Posterior cingulate gyrus (tissue), 11 donors: Measurements from ENCODE around the gene TBC1D25.
A peak's percentile ranks its signal among the peaks of the same experiment; 100 is the strongest.

Experiments used
- DNase-seq, 10 donors: peaks; one replicate each; pipeline versions ENCODE4 v3.0.0 to v3.0.0-alpha.2; 2020 to 2021; ENCODE audit warnings: mixed read lengths in 3 of 10
- intact Hi-C: fragments of 100-400 bp; cut with DNase I; formaldehyde crosslinking; loops from one replicate; pipeline ENCODE4 v1.15.1; 2023

Gene TBC1D25

DNA sequence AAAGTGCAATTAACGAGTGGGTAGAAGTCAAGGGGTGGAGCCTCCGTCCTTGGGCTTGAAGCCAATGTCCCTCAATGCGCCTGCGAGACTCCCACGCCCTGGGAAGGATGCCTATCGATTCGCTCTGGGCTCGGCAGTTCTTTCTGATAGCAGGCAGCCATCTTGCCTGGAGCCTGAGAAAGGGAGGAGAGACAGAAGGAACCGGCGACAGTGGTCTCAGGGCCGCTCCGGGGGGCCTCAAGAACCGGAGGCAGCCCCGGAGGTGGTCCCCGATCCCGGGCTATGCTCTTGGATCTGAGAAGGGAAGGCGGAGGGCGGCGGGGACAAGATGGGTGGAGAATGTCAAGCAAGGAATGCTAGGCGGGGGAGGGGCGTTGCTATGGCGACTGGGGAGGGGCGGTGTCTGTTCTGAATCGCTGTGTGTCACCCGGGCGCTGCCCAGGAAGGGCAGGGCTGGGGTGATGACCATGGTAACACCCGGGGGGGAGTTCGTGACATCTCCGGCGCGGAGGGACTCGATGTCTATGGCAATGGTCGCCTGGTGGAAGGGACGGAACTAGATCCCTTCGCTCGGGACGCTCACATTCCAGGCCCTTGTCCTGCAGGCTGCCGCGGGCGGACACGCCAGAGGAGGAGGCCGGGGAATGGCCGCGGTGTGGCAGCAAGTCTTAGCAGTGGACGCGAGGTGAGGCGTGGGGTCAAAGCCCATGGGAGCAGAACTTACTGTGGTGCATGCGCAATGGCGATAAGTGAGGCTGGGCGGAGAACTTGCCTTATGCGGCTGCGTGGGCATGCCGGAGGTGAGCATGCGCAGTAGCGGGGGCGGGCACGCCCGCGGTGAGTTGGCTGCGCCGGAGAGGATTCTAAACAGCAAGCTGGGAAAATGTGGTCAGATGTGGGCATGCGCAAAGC, 58.1 kb downstream of the TBC1D25 start, which contains the start of gene WDR13:
TSS of gene WDR13 (plus strand) at position 140 of the 912 bp plus-strand sequence. CDS start at position 645, 505 bp downstream.
- DNase-seq = peak; percentile 73 to 98 (median 82)
- intact Hi-C loops = no loop called here

DNA sequence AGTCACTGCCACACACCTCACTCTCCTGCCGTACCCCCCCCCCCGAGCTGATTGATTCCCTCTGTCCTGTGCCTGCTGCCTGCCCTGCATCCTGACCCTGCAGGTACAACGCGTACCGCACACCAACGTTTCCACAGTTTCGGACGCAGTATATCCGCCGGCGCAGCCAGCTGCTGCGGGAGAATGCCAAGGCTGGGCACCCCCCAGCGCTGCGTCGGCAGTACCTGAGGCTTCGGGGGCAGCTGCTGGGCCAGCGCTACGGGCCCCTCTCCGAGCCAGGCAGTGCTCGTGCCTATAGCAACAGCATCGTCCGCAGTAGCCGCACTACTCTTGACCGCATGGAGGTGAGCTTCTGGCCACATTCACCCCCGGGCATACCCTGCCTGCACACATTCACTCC, 59.1 kb downstream of the TBC1D25 start:
- intact Hi-C loops = no loop called here

DNA sequence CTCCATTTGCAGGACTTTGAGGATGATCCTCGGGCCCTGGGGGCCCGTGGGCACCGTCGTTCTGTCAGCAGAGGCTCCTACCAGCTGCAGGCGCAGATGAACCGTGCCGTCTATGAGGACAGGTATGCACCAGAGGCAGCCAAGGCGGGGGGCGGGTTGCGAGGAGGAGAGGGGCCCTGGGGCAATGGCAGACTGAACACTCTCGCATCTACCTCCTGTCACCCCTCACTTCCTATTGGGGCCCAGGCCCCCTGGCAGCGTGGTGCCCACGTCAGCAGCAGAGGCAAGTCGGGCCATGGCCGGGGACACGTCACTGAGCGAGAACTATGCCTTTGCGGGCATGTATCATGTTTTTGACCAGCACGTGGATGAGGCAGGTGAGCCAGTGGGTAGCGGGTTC, 59.8 kb downstream of the TBC1D25 start:
- peak in 3 of 10 donors; percentile 25 to 80 (median 59) for DNase-seq
- intact Hi-C loops = no loop called here

More for the DNA sequence above, 59.1 kb downstream of the TBC1D25 start:
- DNase-seq = peak in 1 of 10 donors; percentile 67

GRCh38 chrX:48600226-48600625, 60.7 kb downstream of the TBC1D25 start:
- peak in 2 of 10 donors; percentile 60 to 62 for DNase-seq
- intact Hi-C loops = no loop called here

- intact Hi-C loops = no loop called here
- DNase-seq = peak in 2 of 10 donors; percentile 26 to 76
Measured at GRCh38 chrX:48601741-48602394, 62.4 kb downstream of the TBC1D25 start.

GRCh38 chrX:48604701-48605100, 65.2 kb downstream of the TBC1D25 start:
- peak in 1 of 10 donors; percentile 56 for DNase-seq
- intact Hi-C loops = no loop called here

DNA sequence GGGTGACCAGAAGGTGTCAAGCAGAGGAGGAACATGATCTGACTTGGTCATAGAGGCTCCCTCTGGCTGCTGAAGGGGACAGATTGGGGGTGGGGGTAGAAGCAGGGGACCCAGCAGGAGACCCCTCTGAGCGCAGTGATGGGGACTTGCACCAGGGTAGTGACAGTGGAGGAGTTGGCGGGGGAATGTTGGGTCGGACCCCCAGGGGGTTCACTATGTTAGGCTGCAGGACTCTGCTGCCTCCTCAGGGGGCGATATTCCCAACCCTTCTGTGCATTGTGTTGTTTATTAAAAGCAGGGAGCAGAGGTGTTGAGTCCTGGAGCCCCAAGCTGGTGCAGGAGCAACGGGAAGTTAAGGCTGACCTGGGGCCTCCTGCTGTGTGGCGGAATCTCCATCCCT, 66.6 kb downstream of the TBC1D25 start:
- peak in 2 of 10 donors; percentile 38 to 52 for DNase-seq
- intact Hi-C loops = no loop called here

- intact Hi-C loops = no loop called here
- no peak for DNase-seq
Measured at GRCh38 chrX:48611703-48612102, 72.2 kb downstream of the TBC1D25 start.
